ENCODE data around the gene ITIH4. TPM values are rescaled to one million over a fixed set of nuclear protein-coding genes. Genes with fewer than 3 reads are reported as not detected.

The ITIH4 gene
- total and polyA plus RNA-seq, 4 donors: 4.5 to 33.8 (median 12.0) TPM

DNA sequence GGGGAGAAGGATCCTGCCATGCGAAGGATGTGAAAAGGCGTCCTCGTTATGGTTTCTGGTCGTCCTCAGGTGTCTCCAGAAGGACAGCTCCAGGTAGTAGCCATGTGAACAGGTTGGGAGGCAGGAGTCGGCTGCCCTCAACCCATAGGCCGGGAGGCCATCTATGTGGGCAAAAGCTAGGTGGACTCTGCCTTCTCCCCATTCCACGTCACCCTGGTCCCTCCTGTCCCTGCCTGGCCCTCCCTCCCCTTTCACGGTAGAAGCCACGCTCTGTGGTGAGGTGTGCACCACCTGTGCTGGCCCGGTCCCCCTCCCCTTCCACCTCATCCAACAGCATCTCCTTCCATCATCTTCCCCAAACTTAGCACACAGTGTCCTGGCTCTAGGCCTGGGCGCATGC is 19.5 kb downstream of the ITIH4 start:
- WGBS, 2 donors: 91 to 92% methylated on average over 11 of the region's 11 CpGs
- Histone ChIP-seq H3K9ac (ENCODE audit: insufficient read depth in 1 of 2, low read length in 2 of 2) (no peak overlapping the region), H3K4me1 (ENCODE audit: control insufficient read depth in 5 of 5, insufficient read depth in 5 of 5, low read length in 5 of 5) (no peaks in the 10 kb centered on the region), H3K27me3 (ENCODE audit: control insufficient read depth in 3 of 3, insufficient read depth in 3 of 3, low read length in 2 of 3) (no peaks in the 10 kb centered on the region), H3K4me3 (no peak overlapping the region), H3K36me3 (ENCODE audit: control insufficient read depth in 4 of 4, insufficient read depth in 4 of 4, low read length in 4 of 4) (no peaks in the 10 kb centered on the region), H3K9me3 (ENCODE audit: control insufficient read depth in 4 of 4, insufficient read depth in 3 of 4, low read length in 3 of 4) (no peaks in the 10 kb centered on the region), H3K27ac (ENCODE audit: low read depth in 1 of 2, low read length in 1 of 2) (no peak overlapping the region)
- TF ChIP-seq, protein P1, sequence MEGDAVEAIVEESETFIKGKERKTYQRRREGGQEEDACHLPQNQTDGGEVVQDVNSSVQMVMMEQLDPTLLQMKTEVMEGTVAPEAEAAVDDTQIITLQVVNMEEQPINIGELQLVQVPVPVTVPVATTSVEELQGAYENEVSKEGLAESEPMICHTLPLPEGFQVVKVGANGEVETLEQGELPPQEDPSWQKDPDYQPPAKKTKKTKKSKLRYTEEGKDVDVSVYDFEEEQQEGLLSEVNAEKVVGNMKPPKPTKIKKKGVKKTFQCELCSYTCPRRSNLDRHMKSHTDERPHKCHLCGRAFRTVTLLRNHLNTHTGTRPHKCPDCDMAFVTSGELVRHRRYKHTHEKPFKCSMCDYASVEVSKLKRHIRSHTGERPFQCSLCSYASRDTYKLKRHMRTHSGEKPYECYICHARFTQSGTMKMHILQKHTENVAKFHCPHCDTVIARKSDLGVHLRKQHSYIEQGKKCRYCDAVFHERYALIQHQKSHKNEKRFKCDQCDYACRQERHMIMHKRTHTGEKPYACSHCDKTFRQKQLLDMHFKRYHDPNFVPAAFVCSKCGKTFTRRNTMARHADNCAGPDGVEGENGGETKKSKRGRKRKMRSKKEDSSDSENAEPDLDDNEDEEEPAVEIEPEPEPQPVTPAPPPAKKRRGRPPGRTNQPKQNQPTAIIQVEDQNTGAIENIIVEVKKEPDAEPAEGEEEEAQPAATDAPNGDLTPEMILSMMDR (IDR thresholded peaks at IDR 0.05; ENCODE audit: control extremely low read depth, extremely low read depth): no peak
- no peak for ATAC-seq (ENCODE audit: insufficient read depth, low FRiP score)
- no peak for DNase-seq

DNA sequence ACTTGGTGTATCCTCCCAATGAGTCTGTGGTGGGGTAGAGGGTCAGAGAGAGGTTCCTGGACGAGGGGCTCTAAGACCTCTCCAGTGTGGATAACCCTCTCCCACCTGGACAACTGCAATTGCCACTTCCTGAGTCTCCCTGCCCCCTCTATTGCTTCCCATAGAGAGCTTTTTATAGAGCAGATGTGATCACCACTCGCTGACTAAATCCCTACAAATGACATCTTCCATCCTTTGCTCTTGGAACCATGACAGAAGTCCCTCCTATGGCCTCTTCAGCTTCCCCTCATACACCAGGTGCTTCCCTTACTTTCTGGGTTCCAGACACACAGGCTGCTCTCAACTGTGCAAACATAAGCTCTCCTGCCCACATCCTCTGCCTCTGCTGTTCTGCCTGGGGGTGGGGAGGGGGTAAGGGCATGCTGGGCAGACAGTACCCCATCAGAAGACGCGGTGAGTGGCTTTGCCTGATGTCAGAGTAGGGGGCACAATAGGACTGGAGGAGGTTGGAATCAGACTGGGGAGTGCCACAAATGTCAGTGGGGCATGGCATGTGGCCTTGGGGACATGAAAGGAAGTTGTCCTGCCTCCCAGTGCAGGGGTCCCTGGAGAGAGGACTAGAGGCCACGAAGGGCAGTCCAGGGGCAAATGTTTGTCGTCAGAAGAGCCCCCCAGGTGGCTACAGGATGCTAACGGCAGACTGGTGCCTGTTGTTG is 20.7 kb downstream of the ITIH4 start:
- TF ChIP-seq, protein P1 (IDR thresholded peaks at IDR 0.05; ENCODE audit: control extremely low read depth, extremely low read depth): no peak
- ATAC-seq (ENCODE audit: insufficient read depth, low FRiP score) (no peak), DNase-seq (peak in 2 of 3 donors; percentile 21 to 34)
- H3K27ac ChIP-seq (ENCODE audit: low read depth in 1 of 2, low read length in 1 of 2): no peak overlapping the region
- H3K4me1 ChIP-seq (ENCODE audit: control insufficient read depth in 5 of 5, insufficient read depth in 5 of 5, low read length in 5 of 5): no peaks in the 10 kb centered on the region
- H3K4me3 ChIP-seq: no peak overlapping the region
- no peak overlapping the region for H3K9ac ChIP-seq (ENCODE audit: insufficient read depth in 1 of 2, low read length in 2 of 2)
- H3K27me3 ChIP-seq (ENCODE audit: control insufficient read depth in 3 of 3, insufficient read depth in 3 of 3, low read length in 2 of 3): no peaks in the 10 kb centered on the region
- WGBS, 2 donors: 46 to 54% methylated on average over 7 of the region's 7 CpGs
- no peaks in the 10 kb centered on the region for H3K36me3 ChIP-seq (ENCODE audit: control insufficient read depth in 4 of 4, insufficient read depth in 4 of 4, low read length in 4 of 4)
- H3K9me3 ChIP-seq (ENCODE audit: control insufficient read depth in 4 of 4, insufficient read depth in 3 of 4, low read length in 3 of 4): no peaks in the 10 kb centered on the region

DNA sequence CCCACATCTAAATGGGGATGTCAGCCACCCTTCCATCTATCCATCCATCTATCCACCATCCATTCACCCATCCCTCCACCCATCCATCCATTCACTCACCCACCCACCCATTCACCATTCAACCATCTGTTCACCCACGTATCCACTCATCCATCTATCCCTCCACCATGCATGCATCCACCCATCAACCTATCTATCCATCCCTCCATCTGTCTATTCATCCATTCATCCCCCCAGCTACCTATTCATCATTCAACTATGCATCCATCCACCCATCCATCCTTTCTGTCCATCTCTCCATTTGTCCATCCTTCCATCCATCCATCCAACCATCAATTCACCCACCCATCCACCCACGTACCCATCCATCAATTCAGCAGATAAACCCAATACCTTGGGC is 21.3 kb downstream of the ITIH4 start:
- H3K36me3 ChIP-seq (ENCODE audit: control insufficient read depth in 4 of 4, insufficient read depth in 4 of 4, low read length in 4 of 4): no peaks in the 10 kb centered on the region
- no peaks in the 10 kb centered on the region for H3K9me3 ChIP-seq (ENCODE audit: control insufficient read depth in 4 of 4, insufficient read depth in 3 of 4, low read length in 3 of 4)
- TF ChIP-seq, protein P1 (IDR thresholded peaks at IDR 0.05; ENCODE audit: control extremely low read depth, extremely low read depth): no peak
- no peak overlapping the region for H3K4me3 ChIP-seq
- no peaks in the 10 kb centered on the region for H3K27me3 ChIP-seq (ENCODE audit: control insufficient read depth in 3 of 3, insufficient read depth in 3 of 3, low read length in 2 of 3)
- no peaks in the 10 kb centered on the region for H3K4me1 ChIP-seq (ENCODE audit: control insufficient read depth in 5 of 5, insufficient read depth in 5 of 5, low read length in 5 of 5)
- H3K27ac ChIP-seq (ENCODE audit: low read depth in 1 of 2, low read length in 1 of 2): no peak overlapping the region
- DNase-seq (no peak), ATAC-seq (ENCODE audit: insufficient read depth, low FRiP score) (no peak)
- no peak overlapping the region for H3K9ac ChIP-seq (ENCODE audit: insufficient read depth in 1 of 2, low read length in 2 of 2)
- 72 to 77% methylated on average over 2 of the region's 2 CpGs for WGBS, 2 donors

Data from lung (tissue), 12 donors.